RWPE1 (cell line): ENCODE results near the gene PHACTR3.

Experiments used
- CTCF ChIA-PET: fragments of 350-600 bp; sonication (Branson Sonifier 250); formaldehyde crosslinking; extraction: SDS; loops from one replicate; lab custom pipeline; 2021; lab: Yijun Ruan, JAX
- POLR2A ChIA-PET: fragments of 400-600 bp; formaldehyde crosslinking; extraction: SDS; loops from one replicate; lab custom pipeline; 2020; ENCODE audit warnings: antibody characterized with exemption; ENCODE audit not compliant: low non-redundant PET; lab: Yijun Ruan, JAX
- DNase-seq: peaks from one replicate; pipeline ENCODE4 v3.0.0; 2012; ENCODE audit warnings: low spot score
- H3K27ac ChIP-seq: fragments of 450-650 bp; 2 replicates; pipeline ENCODE4 v1.5.1; 2017
- CTCF ChIP-seq: fragments of 450-650 bp; conservative IDR thresholded peaks from 2 replicates; pipeline ENCODE4 v1.5.1; 2017; ENCODE audit warnings: low read depth, mild to moderate bottlenecking

PHACTR3 gene

GRCh38 chr20:59586613-59587012 lies 17.7 kb upstream of the PHACTR3 start:
- no peak for DNase-seq
- no peak overlapping the region for H3K27ac ChIP-seq
- no peak for TF ChIP-seq CTCF
- POLR2A ChIA-PET: no interaction called here
- CTCF ChIA-PET: interaction anchor here (8.1 kb wide), 1 partner anchor 16 kb away, joined by 62 read pairs; no protein-coding TSS in a partner anchor

- DNase-seq: no peak
- no peak overlapping the region for H3K27ac ChIP-seq
- ChIA-PET CTCF (no interaction called here), POLR2A (no interaction called here)
- TF ChIP-seq CTCF: no peak
Observed at GRCh38 chr20:59587570-59587969, 16.8 kb upstream of the PHACTR3 start.

- POLR2A ChIA-PET: no interaction called here
- CTCF ChIA-PET: no interaction called here
- TF ChIP-seq CTCF: no peak
- DNase-seq: no peak
- H3K27ac ChIP-seq: no peak overlapping the region
Observed at GRCh38 chr20:59588236-59588855, 16.0 kb upstream of the PHACTR3 start.

- DNase-seq: no peak
- no peak overlapping the region for H3K27ac ChIP-seq
- ChIA-PET POLR2A (no interaction called here), CTCF (interaction anchor here (0.9 to 1.2 kb wide), 2 partner anchors 9 to 16 kb away, joined by 3 read pairs; no protein-coding TSS in a partner anchor)
- no peak for TF ChIP-seq CTCF
Observed at GRCh38 chr20:59589086-59589684, 15.2 kb upstream of the PHACTR3 start.

- no peak overlapping the region for H3K27ac ChIP-seq
- no peak for DNase-seq
- ChIA-PET POLR2A (interaction anchor here (0.7 kb wide), 1 partner anchor 370 kb away, joined by 3 read pairs; no protein-coding TSS in a partner anchor), CTCF (interaction anchor here (0.6 kb wide), 1 partner anchor 1266 kb away, joined by 7 read pairs; no protein-coding TSS in a partner anchor)
- no peak for TF ChIP-seq CTCF
Observed at GRCh38 chr20:59591061-59591460, 13.3 kb upstream of the PHACTR3 start.

DNA sequence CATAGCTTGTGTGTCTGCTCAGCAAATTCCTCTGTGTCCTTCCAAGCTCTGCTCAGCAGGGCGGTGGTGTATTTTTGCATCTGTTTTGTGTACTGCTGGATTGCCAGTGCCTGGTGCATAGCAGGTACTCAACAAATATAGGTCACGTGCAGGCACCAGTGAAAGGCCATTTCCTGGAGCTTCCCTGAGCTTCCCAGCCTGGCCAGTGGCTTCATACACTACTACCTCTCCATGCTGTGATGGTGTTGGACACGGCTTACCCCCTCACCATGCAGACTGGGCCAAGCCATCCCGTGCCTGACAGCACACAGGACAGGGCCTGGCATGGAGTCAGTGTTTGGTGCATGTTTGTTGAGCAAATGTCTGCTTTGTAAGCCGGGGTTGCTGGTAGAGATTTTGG lies 7.7 kb upstream of the PHACTR3 start:
- ChIA-PET POLR2A (no interaction called here), CTCF (interaction anchor here (0.7 to 4.9 kb wide), 4 partner anchors 13 to 155 kb away, joined by 3 to 22 read pairs (median 4); no protein-coding TSS in a partner anchor)
- TF ChIP-seq CTCF: no peak
- DNase-seq: no peak
- H3K27ac ChIP-seq: no peak overlapping the region
